IMR-90 (cell line): ENCODE data around the gene SIGLEC7. TPM values are rescaled to one million over a fixed set of nuclear protein-coding genes. Genes with fewer than 3 reads are reported as not detected.
"Not testable (repeated sequence)": the region's sequence is repeated elsewhere in the genome, so short reads cannot be mapped to it uniquely, and the experiment has no call there.

Source experiments
- ATAC-seq: fragments of 200-7000 bp; cut with Tn5 transposase; 2 replicates; pipeline ENCODE4 v1.9.1; 2020; ENCODE audit warnings: low read depth, mild to moderate bottlenecking, moderate library complexity
- BruUV-seq: library from RNA; stranded (reverse); fragments of 400-500 nt; replicated peaks from 2 replicates; lab custom pipeline; 2021; lab: Mats Ljungman, UMichigan
- CTCF ChIA-PET: fragments of 300-600 bp; formaldehyde crosslinking; extraction: SDS; loops from one replicate; lab custom pipeline; 2021; ENCODE audit warnings: antibody characterized with exemption; lab: Yijun Ruan, JAX
- POLR2A ChIA-PET: fragments of 300-600 bp; sonication (Branson Sonifier 250); formaldehyde crosslinking; loops from one replicate; lab custom pipeline; 2022; ENCODE audit warnings: antibody characterized with exemption; ENCODE audit not compliant: unreplicated experiment; lab: Charles Lee
- DNase-seq: peaks from one replicate; pipeline ENCODE4 v3.0.0; 2013
- H2AFZ ChIP-seq: replicated peaks from 2 replicates; pipeline ENCODE3; 2013; ENCODE audit warnings: low read length, mild to moderate bottlenecking; ENCODE audit not compliant: poor library complexity
- H2AK5ac ChIP-seq: 2 replicates; pipeline ENCODE4 v1.6.1; 2013; ENCODE audit warnings: low read depth, low read length, inconsistent platforms
- H2AK9ac ChIP-seq: replicated peaks from 2 replicates; pipeline ENCODE3; 2013; ENCODE audit warnings: mild to moderate bottlenecking, low read depth, low read length, moderate library complexity; ENCODE audit not compliant: poor library complexity
- H2BK120ac ChIP-seq: 2 replicates; pipeline ENCODE4 v1.6.1; 2013; ENCODE audit warnings: low read depth, low read length, inconsistent platforms
- H2BK15ac ChIP-seq: 3 replicates; pipeline ENCODE4 v1.6.1; 2013; ENCODE audit warnings: low read depth, low read length, inconsistent platforms
- H2BK20ac ChIP-seq: 2 replicates; pipeline ENCODE4 v1.6.1; 2013; ENCODE audit warnings: low read depth, mild to moderate bottlenecking, inconsistent platforms, low read length, moderate library complexity
- H2BK5ac ChIP-seq: 2 replicates; pipeline ENCODE4 v1.6.1; 2013; ENCODE audit warnings: mild to moderate bottlenecking, low read depth, low read length, inconsistent platforms; ENCODE audit not compliant: poor library complexity, severe bottlenecking
- H3K14ac ChIP-seq: replicated peaks from 2 replicates; pipeline ENCODE4 v1.6.1; 2013; ENCODE audit warnings: low read depth, low read length, inconsistent platforms
- H3K18ac ChIP-seq: 2 replicates; pipeline ENCODE4 v1.6.1; 2013; ENCODE audit warnings: low read depth, low read length, control low read depth
- H3K23ac ChIP-seq: 2 replicates; pipeline ENCODE4 v1.6.1; 2013; ENCODE audit warnings: low read depth, low read length, inconsistent platforms
- H3K27ac ChIP-seq: 2 replicates; pipeline ENCODE4 v1.5.1; 2013; ENCODE audit warnings: mild to moderate bottlenecking, control low read depth, low read length; ENCODE audit not compliant: insufficient read depth
- H3K27me3 ChIP-seq: 2 replicates; pipeline ENCODE4 v1.6.1; 2013; ENCODE audit warnings: low read length; ENCODE audit not compliant: control insufficient read depth, insufficient read depth
- H3K36me3 ChIP-seq: 2 replicates; pipeline ENCODE4 v1.6.1; 2013; ENCODE audit warnings: low read length, mixed read lengths; ENCODE audit not compliant: control insufficient read depth, insufficient read depth
- H3K4ac ChIP-seq: 2 replicates; pipeline ENCODE4 v1.6.1; 2013; ENCODE audit warnings: low read depth, low read length, inconsistent platforms
- H3K4me1 ChIP-seq: 2 replicates; pipeline ENCODE4 v1.6.1; 2013; ENCODE audit warnings: low read length, mixed read lengths; ENCODE audit not compliant: control insufficient read depth, insufficient read depth
- H3K4me2 ChIP-seq: 2 replicates; pipeline ENCODE4 v1.6.1; 2013; ENCODE audit warnings: low read depth, mild to moderate bottlenecking, control low read depth, low read length, moderate library complexity
- H3K4me3 ChIP-seq: 2 replicates; pipeline ENCODE4 v1.5.1; 2013; ENCODE audit warnings: low read depth, mild to moderate bottlenecking, control low read depth, low read length, moderate library complexity; ENCODE audit not compliant: insufficient read depth
- H3K56ac ChIP-seq: 2 replicates; pipeline ENCODE4 v1.6.1; 2013; ENCODE audit warnings: low read length, inconsistent platforms; ENCODE audit not compliant: insufficient read depth; ENCODE audit errors: extremely low read depth
- H3K79me1 ChIP-seq, 2 experiments: 2 replicates each; pipeline ENCODE4 v1.6.1; 2013; ENCODE audit warnings: low read length in 2 of 2, inconsistent platforms in 1 of 2, low read depth in 1 of 2
- H3K9ac ChIP-seq: 2 replicates; pipeline ENCODE4 v1.6.1; 2013; ENCODE audit warnings: low read depth, low read length, control low read depth
- H3K9me1 ChIP-seq: 2 replicates; pipeline ENCODE4 v1.6.1; 2013; ENCODE audit warnings: low read length, inconsistent platforms; ENCODE audit not compliant: insufficient read depth
- H3K9me3 ChIP-seq: 2 replicates; pipeline ENCODE4 v1.6.1; 2013; ENCODE audit warnings: low read length; ENCODE audit not compliant: control insufficient read depth, insufficient read depth
- H4K20me1 ChIP-seq: 2 replicates; pipeline ENCODE4 v1.6.1; 2013; ENCODE audit warnings: low read length, inconsistent platforms; ENCODE audit not compliant: insufficient read depth
- H4K5ac ChIP-seq: 2 replicates; pipeline ENCODE4 v1.6.1; 2013; ENCODE audit warnings: mild to moderate bottlenecking, low read depth, low read length, control low read depth
- H4K8ac ChIP-seq, 2 experiments: 2 replicates each; pipeline ENCODE4 v1.6.1; 2013; ENCODE audit warnings: low read depth in 2 of 2, low read length in 2 of 2, control low read depth in 1 of 2, inconsistent platforms in 1 of 2
- H4K91ac ChIP-seq: 2 replicates; pipeline ENCODE4 v1.6.1; 2013; ENCODE audit warnings: low read depth, low read length, inconsistent platforms; ENCODE audit not compliant: insufficient read depth
- CHD1 ChIP-seq: IDR thresholded peaks from 2 replicates; pipeline ENCODE4 v1.6.1; 2012; ENCODE audit warnings: low read depth, low read length, improper control_type of control experiment
- WGBS, 2 experiments: methylation state at CpG; one replicate each; pipeline versions ENCODE4 v1.1.5 to v1.1.7; 2013; ENCODE audit warnings: missing lambda C conversion rate in 2 of 2; ENCODE audit not compliant: insufficient read length in 1 of 2; ENCODE audit errors: extremely low coverage in 2 of 2; 5-methylcytosine and 5-hydroxymethylcytosine counted together
- dilution Hi-C: fragments of 300-500 bp; cut with HindIII; formaldehyde crosslinking; loops from one replicate; pipeline ENCODE4 v1.14.3; 2018; ENCODE audit warnings: low sequenced_read_pairs; ENCODE audit not compliant: unreplicated experiment
- in situ Hi-C: fragments of 300-500 bp; cut with MboI; formaldehyde crosslinking; loops from 3 replicates; pipeline ENCODE4 v1.14.3; 2019; ENCODE audit warnings: low sequenced_read_pairs, inconsistent platforms, mixed read lengths
- intact Hi-C: fragments of 100-400 bp; cut with micrococcal nuclease; formaldehyde crosslinking; loops from 2 replicates; pipeline ENCODE4 v1.10.0; 2022
- polyA plus RNA-seq, 3 experiments: library from polyadenylated mRNA; depleted of rRNA; stranded (reverse); fragments of >200 nt; gene quantifications; 2 replicates each; pipeline ENCODE4 v1.2.3, GENCODE V29; 2012; ENCODE audit warnings: low replicate concordance in 1 of 3
- total RNA-seq: library from RNA; depleted of rRNA; stranded (reverse); fragments of >200 nt; gene quantifications from 2 replicates; pipeline ENCODE4 v1.2.3, GENCODE V29; 2012

SIGLEC7 gene
- total and polyA plus RNA-seq, 2 of the 4 experiments (the other 2 are of a cell fraction): not detected

DNA sequence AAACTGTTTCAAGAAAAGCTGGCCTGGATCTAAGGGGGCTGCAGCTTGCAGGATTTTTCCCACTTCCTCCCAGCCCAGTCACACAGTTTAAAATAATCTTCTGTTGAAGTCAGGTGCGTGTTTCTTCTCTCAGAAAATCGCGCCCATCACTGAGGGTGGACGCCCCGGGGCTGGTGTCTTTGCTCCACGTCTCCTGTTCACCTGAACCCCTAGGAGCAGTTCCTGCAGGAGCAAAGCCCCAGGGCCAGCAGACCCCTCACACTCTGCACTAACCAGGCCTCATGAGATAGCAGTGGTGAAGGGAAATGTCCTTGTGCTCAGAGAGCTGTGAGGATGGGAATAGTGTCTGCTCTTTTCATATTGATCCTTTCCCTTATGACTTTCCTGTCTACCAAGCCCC, 920 bp upstream of the SIGLEC7 start:
- CTCF ChIA-PET: no interaction called here
- no peak overlapping the region for H3K4me3 ChIP-seq
- no peak overlapping the region for H2AK9ac ChIP-seq
- TF ChIP-seq CHD1: no peak
- no peak overlapping the region for H2AK5ac ChIP-seq
- H3K56ac ChIP-seq: no peak overlapping the region
- no peaks in the 10 kb centered on the region for H3K79me1 ChIP-seq
- no TSS peak for BruUV-seq
- no CpG with 5 or more reads among the region's 6 CpGs for WGBS, 2 experiments
- no peak overlapping the region for H3K4ac ChIP-seq
- H3K4me2 ChIP-seq: no peak overlapping the region
- in situ Hi-C loops: no loop called here
- H3K9me3 ChIP-seq: no peaks in the 10 kb centered on the region
- DNase-seq (no peak), ATAC-seq (no peak)
- no peaks in the 10 kb centered on the region for H4K20me1 ChIP-seq
- H4K91ac ChIP-seq: no peak overlapping the region
- H4K5ac ChIP-seq: no peak overlapping the region
- no peak overlapping the region for H4K8ac ChIP-seq
- H3K9me1 ChIP-seq: no peaks in the 10 kb centered on the region
- dilution Hi-C loops: no loop called here
- peaks cover 7% of the 10 kb centered on the region for H3K27me3 ChIP-seq
- H3K23ac ChIP-seq: no peak overlapping the region
- no peak overlapping the region for H3K18ac ChIP-seq
- no peak overlapping the region for H2BK5ac ChIP-seq
- H3K27ac ChIP-seq: no peak overlapping the region
- no peak overlapping the region for H2AFZ ChIP-seq
- H3K14ac ChIP-seq: no peak overlapping the region
- intact Hi-C loops: no loop called here
- H3K9ac ChIP-seq: no peak overlapping the region
- H3K36me3 ChIP-seq: no peaks in the 10 kb centered on the region
- H3K4me1 ChIP-seq: no peaks in the 10 kb centered on the region
- POLR2A ChIA-PET: no interaction called here
- H2BK20ac ChIP-seq: no peak overlapping the region
- no peak overlapping the region for H2BK15ac ChIP-seq
- no peak overlapping the region for H2BK120ac ChIP-seq

DNA sequence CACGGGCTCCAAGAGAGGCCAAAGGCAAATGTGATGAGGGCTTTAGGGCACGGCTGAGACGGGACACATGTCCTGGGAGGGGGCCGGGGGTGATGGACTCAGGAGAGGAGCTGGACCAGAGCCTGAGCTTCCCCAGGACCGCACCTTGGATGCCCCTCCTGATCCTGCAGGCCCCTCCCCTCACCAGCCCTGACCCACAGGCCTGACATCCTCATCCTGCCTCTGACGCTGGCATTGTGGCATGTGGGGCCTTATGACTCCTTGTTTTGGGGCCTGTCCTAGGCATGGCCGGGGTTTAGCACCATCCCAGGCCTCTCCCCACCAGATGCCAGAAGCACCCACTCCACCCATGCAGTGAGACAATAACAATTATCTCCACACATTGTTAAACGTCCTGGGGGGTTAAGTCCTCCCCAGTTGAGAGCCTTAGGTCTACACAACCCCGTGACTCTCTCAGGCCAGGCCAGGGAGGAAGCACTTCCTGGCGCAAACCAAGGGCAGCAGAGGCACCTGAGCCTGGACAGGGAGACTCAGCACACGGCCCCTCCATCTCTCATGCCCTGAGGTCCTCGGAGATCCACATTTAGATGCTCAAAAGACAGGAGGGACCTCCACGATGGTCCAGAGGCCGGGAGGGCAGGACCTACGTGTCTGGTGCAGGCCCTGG, 841 bp downstream of the SIGLEC7 start:
- H3K27me3 ChIP-seq, H2AK9ac ChIP-seq, H3K23ac ChIP-seq, H3K36me3 ChIP-seq, H3K56ac ChIP-seq, H4K8ac ChIP-seq, H3K27ac ChIP-seq, H3K4ac ChIP-seq, H3K9ac ChIP-seq, H4K20me1 ChIP-seq, H3K18ac ChIP-seq, H2AFZ ChIP-seq, H3K4me3 ChIP-seq, H3K9me3 ChIP-seq, BruUV-seq, H2BK20ac ChIP-seq, CTCF ChIA-PET, H3K4me1 ChIP-seq, H3K79me1 ChIP-seq, H3K9me1 ChIP-seq, H2BK120ac ChIP-seq, dilution Hi-C loops, in situ Hi-C loops, H3K4me2 ChIP-seq, ATAC-seq, H4K5ac ChIP-seq, H2AK5ac ChIP-seq, POLR2A ChIA-PET, H4K91ac ChIP-seq, H3K14ac ChIP-seq, H2BK15ac ChIP-seq, intact Hi-C loops, DNase-seq, H2BK5ac ChIP-seq: not testable (repeated sequence)
- WGBS, 2 experiments: no CpG with 5 or more reads among the region's 15 CpGs
